Neuronal stem cell (in vitro differentiated cells): ENCODE results near the gene PAFAH1B1.

Source experiments
- DNase-seq: peaks from one replicate; pipeline ENCODE4 v3.0.0-alpha.2; 2013; ENCODE audit warnings: low spot score
- H2AFZ ChIP-seq: one replicate; pipeline ENCODE4 v1.6.1; 2013; ENCODE audit warnings: mild to moderate bottlenecking, low read length, inconsistent platforms
- H2AK5ac ChIP-seq: 2 replicates; pipeline ENCODE4 v1.6.1; 2013; ENCODE audit warnings: low read depth, mild to moderate bottlenecking, inconsistent platforms, low read length, moderate library complexity, mixed read lengths
- H2BK120ac ChIP-seq: 2 replicates; pipeline ENCODE4 v1.6.1; 2013; ENCODE audit warnings: low read depth, mild to moderate bottlenecking, inconsistent platforms, low read length, moderate library complexity, mixed read lengths
- H2BK12ac ChIP-seq: one replicate; pipeline ENCODE4 v1.6.1; 2013; ENCODE audit warnings: low read length, inconsistent platforms
- H2BK15ac ChIP-seq: 2 replicates; pipeline ENCODE4 v1.6.1; 2013; ENCODE audit warnings: mild to moderate bottlenecking, low read length, inconsistent platforms, mixed read lengths
- H2BK5ac ChIP-seq: one replicate; pipeline ENCODE4 v1.6.1; 2013; ENCODE audit warnings: inconsistent platforms, mild to moderate bottlenecking, low read length, moderate library complexity
- H3K14ac ChIP-seq: one replicate; pipeline ENCODE4 v1.6.1; 2013; ENCODE audit warnings: low read length, inconsistent platforms
- H3K18ac ChIP-seq: 2 replicates; pipeline ENCODE4 v1.6.1; 2013; ENCODE audit warnings: low read length, inconsistent platforms
- H3K23ac ChIP-seq: 2 replicates; pipeline ENCODE4 v1.6.1; 2013; ENCODE audit warnings: low read depth, mild to moderate bottlenecking, mixed read lengths, low read length, inconsistent platforms; ENCODE audit not compliant: poor library complexity
- H3K27ac ChIP-seq: replicated peaks from 3 replicates; pipeline ENCODE4 v1.5.1; 2013; ENCODE audit warnings: low read length, inconsistent platforms
- H3K27me3 ChIP-seq, 3 experiments: 2 replicates each; pipeline ENCODE4 v1.6.1; 2013; ENCODE audit warnings: low read length in 3 of 3, mild to moderate bottlenecking in 2 of 3, inconsistent platforms in 1 of 3, low read depth in 1 of 3, mixed read lengths in 1 of 3, moderate library complexity in 1 of 3; ENCODE audit not compliant: control insufficient read depth in 3 of 3, insufficient read depth in 3 of 3
- H3K36me3 ChIP-seq, 2 donors: replicated peaks in 1 of 2; 2 replicates each; pipeline ENCODE4 v1.6.1; 2013; ENCODE audit warnings: low read length in 2 of 2; ENCODE audit not compliant: control insufficient read depth in 2 of 2, insufficient read depth in 2 of 2
- H3K4ac ChIP-seq: 2 replicates; pipeline ENCODE4 v1.6.1; 2013; ENCODE audit warnings: inconsistent platforms, mild to moderate bottlenecking, low read length, moderate library complexity
- H3K4me1 ChIP-seq, 2 donors: 1 replicate in 1 of 2; 2 replicates in 1 of 2; pipeline ENCODE4 v1.6.1; 2013; ENCODE audit warnings: low read length in 2 of 2, low read depth in 1 of 2; ENCODE audit not compliant: control insufficient read depth in 2 of 2, insufficient read depth in 1 of 2
- H3K4me2 ChIP-seq: one replicate; pipeline ENCODE4 v1.6.1; 2013; ENCODE audit warnings: mild to moderate bottlenecking, low read length, inconsistent platforms; ENCODE audit not compliant: insufficient read depth, poor library complexity, severe bottlenecking
- H3K4me3 ChIP-seq, 2 donors: 2 replicates each; pipeline ENCODE4 v1.5.1; 2013; ENCODE audit warnings: low read length in 2 of 2, mild to moderate bottlenecking in 2 of 2, inconsistent platforms in 1 of 2, moderate library complexity in 1 of 2
- H3K79me1 ChIP-seq: one replicate; pipeline ENCODE4 v1.6.1; 2013; ENCODE audit warnings: low read depth, mild to moderate bottlenecking, inconsistent platforms, low read length, moderate library complexity
- H3K9ac ChIP-seq: one replicate; pipeline ENCODE4 v1.6.1; 2013; ENCODE audit warnings: mild to moderate bottlenecking, low read depth, low read length, inconsistent platforms; ENCODE audit not compliant: poor library complexity
- H3K9me3 ChIP-seq, 2 donors: replicated peaks in 1 of 2; 2 replicates each; pipeline versions ENCODE3 to v1.6.1; 2013; ENCODE audit warnings: low read length in 2 of 2, mild to moderate bottlenecking in 2 of 2, inconsistent platforms in 1 of 2, low read depth in 1 of 2, mixed read lengths in 1 of 2, moderate library complexity in 1 of 2; ENCODE audit not compliant: control insufficient read depth in 2 of 2, insufficient read depth in 1 of 2
- H4K8ac ChIP-seq: one replicate; pipeline ENCODE4 v1.6.1; 2013; ENCODE audit warnings: low read depth, mild to moderate bottlenecking, inconsistent platforms, low read length, moderate library complexity
- H4K91ac ChIP-seq: one replicate; pipeline ENCODE4 v1.6.1; 2013; ENCODE audit warnings: low read length, low read depth, mild to moderate bottlenecking, inconsistent platforms; ENCODE audit not compliant: poor library complexity
- WGBS, 2 donors: extraction: QIAGEN DNeasy Blood & Tissue Kit; methylation state at CpG; one replicate each; pipeline ENCODE4 v1.1.7; 2013; ENCODE audit warnings: missing lambda C conversion rate in 2 of 2, mixed read lengths in 1 of 2; ENCODE audit not compliant: insufficient read length in 2 of 2, insufficient replicate concordance in 1 of 2; ENCODE audit errors: extremely low coverage in 2 of 2; 5-methylcytosine and 5-hydroxymethylcytosine counted together

The PAFAH1B1 gene

DNA sequence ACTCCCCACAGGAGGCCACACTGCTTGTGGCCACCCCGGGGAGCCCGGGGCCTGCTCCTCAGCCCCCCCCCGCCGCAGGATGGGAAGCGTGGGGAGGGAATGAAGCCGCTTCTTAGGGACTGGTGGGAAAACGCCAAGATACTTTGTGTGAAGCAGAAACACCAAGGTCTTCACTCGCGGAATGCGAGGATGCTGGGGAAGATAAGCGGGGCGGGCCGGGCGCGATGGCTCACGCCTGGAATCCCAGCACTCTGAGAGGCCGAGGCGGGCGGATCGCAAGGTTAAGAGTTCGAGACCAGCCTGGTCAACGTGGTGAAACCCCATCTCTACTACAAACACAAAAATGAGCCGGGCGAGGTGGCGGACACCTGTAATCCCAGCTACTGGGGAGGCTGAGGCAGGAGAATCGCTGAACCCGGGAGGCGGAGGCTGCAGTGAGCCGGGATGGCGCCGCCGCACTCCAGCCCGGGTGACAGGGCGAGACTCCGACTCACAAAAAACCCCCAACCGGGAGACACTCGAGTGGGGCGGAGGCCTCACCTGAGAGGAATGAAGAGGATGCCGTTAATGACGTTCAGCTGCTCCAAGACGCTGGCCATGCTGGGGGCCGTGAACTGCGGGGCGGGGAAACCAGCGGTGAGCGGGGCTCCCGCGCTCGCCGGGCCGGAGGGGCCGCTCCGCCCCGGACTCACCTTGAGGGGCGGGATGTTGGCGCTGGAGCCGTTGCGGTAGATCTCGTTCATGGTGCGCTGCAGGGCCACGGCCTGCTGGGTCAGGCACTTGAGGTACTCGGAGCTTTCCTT is 97.8 kb downstream of the PAFAH1B1 start:
- Histone ChIP-seq H2AK5ac (no peak overlapping the region), H3K27ac (no peak overlapping the region), H3K18ac (no peak overlapping the region), H2AFZ (no peak overlapping the region), H3K9me3 (no peaks in the 10 kb centered on the region), H4K91ac (no peak overlapping the region), H3K79me1 (peaks cover 2% of the 10 kb centered on the region), H3K27me3 (no peaks in the 10 kb centered on the region), H2BK15ac (no peak overlapping the region), H2BK120ac (no peak overlapping the region), H3K4me2 (no peak overlapping the region), H3K4me3 (no peak overlapping the region), H3K14ac (no peak overlapping the region), H2BK12ac (no peak overlapping the region), H3K23ac (no peak overlapping the region), H3K9ac (no peak overlapping the region), H4K8ac (no peak overlapping the region), H3K4me1 (no peaks in the 10 kb centered on the region), H3K36me3 (peaks cover 5 to 43% of the 10 kb centered on the region in 2 donors), H3K4ac (no peak overlapping the region), H2BK5ac (peak overlapping the region; percentile 35)
- DNase-seq, result no peak
- WGBS, 2 donors, result no CpG with 5 or more reads among the region's 62 CpGs

DNA sequence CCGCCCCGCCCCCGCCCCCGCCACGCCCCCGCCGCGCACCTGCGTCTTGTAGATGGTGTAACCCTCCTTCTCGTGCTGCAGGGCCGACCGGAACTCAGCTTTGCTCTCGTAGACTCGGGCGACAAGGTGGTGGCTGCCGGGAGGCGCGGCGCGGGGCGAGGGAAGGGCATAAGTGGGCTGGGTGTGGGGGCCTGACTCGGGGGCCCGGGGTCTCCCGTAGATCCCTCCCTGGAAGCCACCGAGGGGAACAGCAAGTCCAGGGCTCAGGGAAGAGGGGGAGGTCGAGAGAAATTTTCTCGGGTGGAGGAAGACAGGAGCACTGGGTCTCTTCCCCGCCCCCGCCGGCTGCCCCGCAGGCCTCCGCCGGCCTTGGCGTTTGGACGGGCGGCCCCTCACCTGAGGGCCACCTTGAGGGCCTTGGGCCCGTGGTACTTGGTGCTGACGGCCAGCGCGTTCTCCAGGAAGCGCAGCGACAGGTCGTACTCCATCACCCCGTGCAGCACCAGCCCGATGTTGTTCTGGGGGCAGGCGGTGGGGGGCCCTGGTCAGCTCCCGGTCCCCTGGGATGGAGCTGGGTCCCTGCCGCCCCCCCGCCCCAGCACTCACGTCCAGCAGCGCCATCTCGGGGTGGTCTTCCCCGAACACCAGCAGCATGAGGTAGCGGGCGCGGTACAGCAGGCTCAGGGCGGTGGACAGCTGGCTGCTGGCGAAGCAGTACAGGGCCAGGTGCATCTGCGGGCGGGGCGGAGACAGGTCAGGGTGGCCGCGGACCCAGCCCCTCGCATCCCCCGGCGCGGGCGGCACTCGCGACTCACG is 98.7 kb downstream of the PAFAH1B1 start:
- H2AFZ ChIP-seq, result no peak overlapping the region
- no peaks in the 10 kb centered on the region for H3K27me3 ChIP-seq
- no peaks in the 10 kb centered on the region for H3K9me3 ChIP-seq
- no peak overlapping the region for H2BK15ac ChIP-seq
- no peak overlapping the region for H4K91ac ChIP-seq
- no peak overlapping the region for H3K27ac ChIP-seq
- no peak overlapping the region for H3K18ac ChIP-seq
- H2BK5ac ChIP-seq, result peak overlapping the region; percentile 66
- H4K8ac ChIP-seq, result no peak overlapping the region
- H3K4me1 ChIP-seq, result no peaks in the 10 kb centered on the region
- H2BK12ac ChIP-seq, result no peak overlapping the region
- no peak overlapping the region for H3K4me2 ChIP-seq
- peaks cover 7 to 51% of the 10 kb centered on the region in 2 donors for H3K36me3 ChIP-seq
- no peak overlapping the region for H3K23ac ChIP-seq
- H3K9ac ChIP-seq, result no peak overlapping the region
- no peak overlapping the region for H2AK5ac ChIP-seq
- no peak overlapping the region for H3K4me3 ChIP-seq
- H3K4ac ChIP-seq, result no peak overlapping the region
- H2BK120ac ChIP-seq, result no peak overlapping the region
- peaks cover 2% of the 10 kb centered on the region for H3K79me1 ChIP-seq
- no CpG with 5 or more reads among the region's 71 CpGs for WGBS, 2 donors
- DNase-seq, result no peak
- peak overlapping the region; percentile 38 for H3K14ac ChIP-seq

DNA sequence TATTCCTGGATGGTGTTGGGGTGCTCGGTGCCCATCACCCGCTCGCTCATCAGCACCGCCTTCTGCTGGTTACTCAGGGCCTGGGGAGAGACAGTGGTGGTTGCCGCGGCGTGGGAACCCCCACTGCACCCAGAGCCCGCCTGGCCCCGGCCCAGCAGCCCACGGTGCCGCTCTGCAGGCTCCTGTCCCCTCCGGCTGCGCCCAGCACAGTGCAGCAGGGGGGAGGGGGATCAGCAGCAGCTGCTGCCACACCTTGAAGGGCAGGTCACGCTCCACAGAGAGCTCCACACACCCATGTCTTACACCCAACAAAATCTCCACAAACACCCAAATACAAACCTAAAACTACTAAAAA is 99.3 kb downstream of the PAFAH1B1 start:
- Histone ChIP-seq H3K4ac (no peak overlapping the region), H3K9me3 (no peaks in the 10 kb centered on the region), H3K4me2 (no peak overlapping the region), H2BK12ac (no peak overlapping the region), H3K14ac (peak overlapping the region; percentile 38), H3K79me1 (peaks cover 3% of the 10 kb centered on the region), H2AFZ (no peak overlapping the region), H3K23ac (no peak overlapping the region), H3K27me3 (no peaks in the 10 kb centered on the region), H3K18ac (no peak overlapping the region), H3K27ac (no peak overlapping the region), H4K8ac (no peak overlapping the region), H2BK5ac (peak overlapping the region; percentile 66), H3K4me1 (no peaks in the 10 kb centered on the region), H2BK15ac (no peak overlapping the region), H2BK120ac (no peak overlapping the region), H4K91ac (no peak overlapping the region), H3K36me3 (peaks cover 7 to 57% of the 10 kb centered on the region in 2 donors), H3K9ac (no peak overlapping the region), H2AK5ac (no peak overlapping the region), H3K4me3 (no peak overlapping the region)
- no CpG with 5 or more reads among the region's 14 CpGs for WGBS, 2 donors
- no peak for DNase-seq
